ENCODE results near the gene RAPGEF6.
"Not testable (repeated sequence)": the region's sequence is repeated elsewhere in the genome, so short reads cannot be mapped to it uniquely, and the experiment has no call there.

DNA sequence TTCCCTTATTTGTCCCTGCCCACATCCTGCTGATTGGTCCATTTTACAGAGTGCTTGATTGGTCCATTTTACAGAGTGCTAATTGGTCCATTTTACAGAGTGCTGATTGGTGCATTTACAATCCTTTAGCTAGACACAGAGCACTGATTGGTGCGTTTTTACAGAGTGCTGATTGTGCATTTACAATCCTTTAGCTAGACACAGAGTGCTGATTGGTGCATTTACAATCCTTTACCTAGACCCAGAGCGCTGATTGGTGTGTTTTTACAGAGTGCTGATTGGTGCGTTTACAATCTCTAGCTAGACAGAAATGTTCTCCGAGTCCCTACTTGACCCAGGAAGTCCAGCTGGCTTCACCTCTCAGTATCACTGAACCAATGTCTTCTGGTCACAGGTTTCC is 147.7 kb downstream of the RAPGEF6 start:
- TF ChIP-seq RCOR1 (IDR thresholded peaks at IDR 0.05; ENCODE audit: insufficient replicate concordance, low read length), result not testable (repeated sequence)
- TF ChIP-seq, protein P1, sequence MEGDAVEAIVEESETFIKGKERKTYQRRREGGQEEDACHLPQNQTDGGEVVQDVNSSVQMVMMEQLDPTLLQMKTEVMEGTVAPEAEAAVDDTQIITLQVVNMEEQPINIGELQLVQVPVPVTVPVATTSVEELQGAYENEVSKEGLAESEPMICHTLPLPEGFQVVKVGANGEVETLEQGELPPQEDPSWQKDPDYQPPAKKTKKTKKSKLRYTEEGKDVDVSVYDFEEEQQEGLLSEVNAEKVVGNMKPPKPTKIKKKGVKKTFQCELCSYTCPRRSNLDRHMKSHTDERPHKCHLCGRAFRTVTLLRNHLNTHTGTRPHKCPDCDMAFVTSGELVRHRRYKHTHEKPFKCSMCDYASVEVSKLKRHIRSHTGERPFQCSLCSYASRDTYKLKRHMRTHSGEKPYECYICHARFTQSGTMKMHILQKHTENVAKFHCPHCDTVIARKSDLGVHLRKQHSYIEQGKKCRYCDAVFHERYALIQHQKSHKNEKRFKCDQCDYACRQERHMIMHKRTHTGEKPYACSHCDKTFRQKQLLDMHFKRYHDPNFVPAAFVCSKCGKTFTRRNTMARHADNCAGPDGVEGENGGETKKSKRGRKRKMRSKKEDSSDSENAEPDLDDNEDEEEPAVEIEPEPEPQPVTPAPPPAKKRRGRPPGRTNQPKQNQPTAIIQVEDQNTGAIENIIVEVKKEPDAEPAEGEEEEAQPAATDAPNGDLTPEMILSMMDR (conservative IDR thresholded peaks at IDR 0.05; ENCODE audit: low read depth, low read length), result not testable (repeated sequence)

Data from IMR-90 (cell line).